Activated CD4-positive, CD25-positive, alpha-beta regulatory T cell treated with anti-CD3 and anti-CD28 coated beads, Interleukin-2, amount 50 U/mL, for 16 hours (primary cell): ENCODE measurements around the gene RNF215.

Experiments used
- DNase-seq: peaks from one replicate; pipeline ENCODE4 v3.0.0-alpha.2; 2020; ENCODE audit warnings: low read depth, low spot score

Gene RNF215

DNA sequence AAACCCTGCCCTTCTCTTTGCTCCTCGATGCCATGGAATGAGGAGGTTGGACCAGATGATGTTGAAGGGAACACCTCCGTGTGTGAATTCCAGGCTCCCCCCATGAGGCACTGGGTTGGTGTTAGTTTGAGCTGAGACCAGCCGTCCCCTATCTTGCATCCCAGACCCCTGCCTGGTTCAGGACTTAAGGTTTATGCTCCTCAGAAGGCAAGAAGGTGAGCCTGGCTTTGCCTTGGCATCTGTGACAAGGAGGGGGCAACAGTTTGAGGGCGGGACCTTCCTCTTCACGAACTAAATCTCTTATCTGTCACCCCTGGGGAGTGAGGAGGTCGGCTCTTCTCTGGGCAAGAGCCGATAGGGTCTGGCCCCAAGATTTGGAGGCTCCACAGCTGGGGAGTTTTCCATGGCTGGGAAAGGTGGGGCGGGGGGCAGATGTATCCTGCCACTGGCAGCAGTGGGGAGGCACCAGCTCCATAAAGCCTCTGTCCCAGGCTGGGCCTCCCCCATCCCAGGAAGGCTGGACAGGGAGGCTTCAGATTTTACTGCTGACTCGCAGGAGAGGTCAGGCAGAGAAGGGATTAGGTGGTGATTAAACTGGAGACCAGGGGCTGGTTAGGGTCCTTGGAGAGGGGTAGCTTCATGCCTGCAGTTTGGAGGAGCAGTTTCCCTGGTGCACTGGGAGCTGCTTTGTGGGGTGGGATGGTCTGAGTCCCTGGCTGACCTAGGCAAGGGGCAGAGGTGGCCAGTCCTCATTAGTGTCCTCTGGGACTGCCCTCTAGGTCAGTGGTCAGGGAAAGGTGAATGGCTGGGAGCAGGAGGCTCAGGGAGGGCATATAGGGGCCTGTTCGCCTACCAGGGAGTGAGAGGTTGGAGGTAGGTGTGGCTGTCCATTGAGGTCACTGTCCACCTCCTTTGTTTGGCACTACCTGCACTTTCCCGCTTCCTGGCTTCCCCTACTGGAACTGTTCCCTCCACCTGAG lies 10.7 kb upstream of the RNF215 start:
- DNase-seq = no peak

DNA sequence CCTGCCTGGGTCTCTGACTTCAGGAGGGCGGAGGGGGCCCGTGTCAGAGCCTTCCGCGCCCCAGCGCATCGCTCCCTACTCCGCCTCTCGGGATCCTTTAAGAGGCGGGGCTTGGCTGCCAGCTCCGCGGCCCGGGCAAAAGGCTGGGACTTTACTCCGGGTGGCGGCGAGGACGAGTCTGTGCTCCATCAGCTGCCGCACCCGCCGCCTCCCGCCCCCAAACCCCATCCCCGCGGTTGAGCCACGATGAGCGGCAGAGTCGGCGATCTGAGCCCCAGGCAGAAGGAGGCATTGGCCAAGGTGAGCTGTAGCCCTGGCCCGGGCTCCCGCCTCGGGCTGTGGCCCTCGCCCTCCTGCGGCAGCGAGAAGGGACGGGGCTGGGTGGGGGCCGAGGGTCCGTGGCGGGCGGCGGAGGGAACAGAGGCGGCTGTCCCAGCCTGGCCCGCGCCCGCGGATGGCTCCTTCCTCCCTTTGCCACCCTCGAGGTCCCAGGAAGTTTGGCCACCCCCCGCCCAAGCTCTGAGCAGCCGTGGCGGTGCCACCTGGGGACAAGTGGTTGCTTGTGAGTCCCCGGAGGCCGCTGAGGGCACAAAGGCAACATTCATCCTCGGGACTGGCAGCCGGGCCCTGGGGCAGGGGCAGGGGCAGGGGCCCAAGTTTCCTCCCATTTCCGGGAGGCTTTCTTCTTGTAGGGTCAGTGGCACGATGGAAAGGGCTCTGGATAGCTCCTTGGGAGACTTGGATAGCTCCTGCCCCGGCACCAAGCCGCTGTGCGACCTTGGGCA lies 9.9 kb upstream of the RNF215 start, which contains the start of gene SEC14L2:
Gene SEC14L2 (plus strand): TSS at position 148 of the 785 bp plus-strand sequence. CDS start 99 bp downstream, at position 247.
- peak; percentile 20 for DNase-seq

- DNase-seq = no peak
These were observed 6.7 kb upstream of the RNF215 start for GRCh38 chr22:30393885-30394284.

- no peak for DNase-seq
These were observed 6.1 kb upstream of the RNF215 start for GRCh38 chr22:30393322-30393680.

DNA sequence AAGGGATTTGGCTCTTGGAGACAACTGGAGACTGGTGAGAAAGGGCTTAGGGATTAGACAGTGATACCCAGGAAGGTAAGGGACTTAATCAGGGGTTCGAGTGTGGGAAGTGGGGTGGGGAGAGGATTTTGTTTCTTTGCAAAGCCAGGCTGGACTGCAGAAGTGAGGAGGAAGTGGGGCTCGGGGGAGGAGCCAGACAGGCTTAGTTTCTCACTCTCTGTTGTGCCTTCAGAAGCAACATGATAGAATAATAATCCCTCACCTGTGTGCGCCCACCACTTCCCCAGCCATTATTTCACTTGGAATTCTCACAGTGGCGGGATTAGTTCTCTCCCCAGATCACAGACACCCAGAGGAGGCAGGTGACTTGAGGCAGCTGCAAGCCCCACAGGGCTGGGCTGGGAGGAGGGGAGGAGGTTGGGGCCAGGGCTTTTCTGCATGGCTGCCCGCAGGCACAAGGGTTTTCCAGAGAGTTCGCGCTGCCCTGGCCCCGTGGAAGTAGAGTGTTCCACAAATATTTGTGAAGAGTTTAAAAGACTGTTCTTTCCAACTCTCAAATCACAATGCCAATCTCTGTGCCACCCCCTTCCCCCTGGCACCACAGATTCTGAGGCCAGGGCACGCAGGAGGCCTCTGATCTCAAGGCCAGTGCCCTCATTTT lies 5.6 kb upstream of the RNF215 start:
- no peak for DNase-seq

DNA sequence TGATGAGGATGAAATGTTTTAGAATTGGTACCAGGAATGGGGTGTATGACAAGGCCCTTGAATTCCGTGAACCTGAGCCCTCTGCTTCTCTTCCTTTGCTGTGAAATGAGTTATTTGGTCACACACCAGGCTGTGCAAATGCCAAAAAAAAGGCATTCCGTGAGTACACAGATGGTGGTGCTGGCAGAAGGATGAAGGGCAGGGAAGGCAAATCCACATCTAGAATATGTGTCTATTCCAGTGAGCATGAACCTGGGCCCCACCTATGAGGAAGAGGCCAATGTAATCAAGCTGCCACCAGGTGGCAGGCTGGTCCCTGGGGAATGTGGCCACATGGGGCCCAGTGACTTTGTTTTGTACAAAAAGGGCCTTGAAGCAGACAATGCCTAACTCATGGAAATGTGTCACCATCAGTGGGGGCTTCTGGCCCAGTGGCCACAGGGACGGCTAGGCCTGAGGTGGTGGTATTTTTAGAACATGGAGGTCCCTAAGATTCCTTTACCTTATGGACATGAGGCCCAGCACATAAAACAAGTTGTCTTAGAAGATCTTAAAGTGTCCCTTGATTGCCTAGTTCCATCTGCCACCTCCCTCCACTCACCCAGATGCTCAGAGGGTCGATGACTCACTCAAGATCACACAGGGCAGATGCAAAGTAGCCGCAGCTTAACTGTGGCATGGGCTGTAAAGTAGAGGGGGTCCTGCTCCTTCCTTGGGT lies 3.9 kb upstream of the RNF215 start:
- peak; percentile 53 for DNase-seq

DNA sequence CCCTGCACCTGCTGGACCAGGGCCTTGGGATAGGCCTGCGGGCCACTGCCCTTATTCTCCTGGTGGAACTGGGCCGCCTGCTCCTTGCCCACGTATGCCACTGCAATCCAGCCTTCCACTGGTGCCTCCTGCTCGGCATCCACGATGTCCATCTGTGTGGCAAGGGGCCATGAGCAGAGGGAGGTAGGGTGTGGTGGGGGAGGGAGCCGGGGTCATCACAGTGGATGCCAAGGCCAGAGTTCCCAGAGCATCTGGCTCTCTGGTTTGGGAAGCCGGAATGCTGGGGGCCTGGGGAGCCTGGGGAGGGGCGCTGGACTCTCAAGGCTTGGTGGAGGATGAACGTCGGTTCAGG lies 627 bp downstream of the RNF215 start:
- DNase-seq = no peak

DNA sequence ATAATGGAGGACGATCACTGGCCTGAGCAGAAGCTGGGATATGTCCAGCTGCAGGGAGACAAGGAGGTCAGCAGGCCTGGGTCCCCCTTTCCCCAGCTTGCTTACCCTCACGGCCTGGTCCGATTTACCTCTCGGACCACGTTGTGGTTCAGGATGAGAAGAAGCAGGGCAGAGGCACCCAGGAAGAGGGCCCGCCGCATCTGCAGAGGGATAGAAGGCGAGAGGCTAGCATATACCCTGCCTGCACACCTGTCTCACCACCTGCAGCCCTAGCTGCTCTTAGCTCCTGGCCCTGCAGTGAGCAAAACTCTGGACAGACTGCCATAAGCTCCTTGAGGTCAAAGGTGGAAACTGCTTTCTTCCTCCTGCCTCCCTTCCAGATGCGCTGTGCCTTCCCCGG lies 1.3 kb downstream of the RNF215 start:
- DNase-seq = no peak

DNA sequence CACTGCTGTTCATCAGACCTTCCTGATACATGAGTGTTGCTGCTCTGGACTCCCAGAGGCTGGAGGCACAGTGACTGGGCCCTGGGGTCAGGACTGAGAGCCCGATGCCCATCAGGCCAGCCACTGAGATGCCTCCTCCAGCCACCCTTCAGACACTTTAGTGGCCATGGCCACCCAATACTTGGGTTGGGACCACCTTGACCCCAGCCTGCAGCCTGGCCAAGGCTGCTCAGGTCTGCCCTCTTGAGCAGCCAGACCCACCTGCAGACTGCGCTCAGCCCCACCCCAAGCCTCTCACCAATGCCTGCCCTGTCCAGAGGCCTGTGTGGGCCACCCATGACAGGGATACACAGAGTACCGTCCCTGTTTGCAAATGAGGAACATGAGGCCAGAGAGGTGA lies 4.2 kb downstream of the RNF215 start:
- DNase-seq = no peak

DNA sequence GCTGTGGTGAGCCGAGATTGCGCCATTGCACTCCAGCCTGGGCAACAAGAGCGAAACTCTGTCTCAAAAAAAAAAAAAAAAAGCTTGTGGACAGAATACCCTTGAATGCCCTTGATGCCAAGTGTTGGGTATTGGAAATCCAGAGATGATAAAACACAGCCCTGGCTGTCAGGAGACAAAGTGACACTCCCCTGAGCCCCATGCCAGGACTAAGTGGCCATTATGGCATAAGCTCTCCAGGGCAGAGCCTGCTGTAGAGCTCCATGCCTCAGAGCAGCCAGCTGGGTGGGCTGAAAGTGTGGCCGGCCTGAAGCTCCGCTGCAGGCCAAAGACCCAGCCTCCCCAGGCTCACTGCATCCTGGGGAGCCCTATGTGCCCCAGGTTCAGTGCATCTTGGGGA lies 4.9 kb downstream of the RNF215 start:
- DNase-seq = no peak

DNA sequence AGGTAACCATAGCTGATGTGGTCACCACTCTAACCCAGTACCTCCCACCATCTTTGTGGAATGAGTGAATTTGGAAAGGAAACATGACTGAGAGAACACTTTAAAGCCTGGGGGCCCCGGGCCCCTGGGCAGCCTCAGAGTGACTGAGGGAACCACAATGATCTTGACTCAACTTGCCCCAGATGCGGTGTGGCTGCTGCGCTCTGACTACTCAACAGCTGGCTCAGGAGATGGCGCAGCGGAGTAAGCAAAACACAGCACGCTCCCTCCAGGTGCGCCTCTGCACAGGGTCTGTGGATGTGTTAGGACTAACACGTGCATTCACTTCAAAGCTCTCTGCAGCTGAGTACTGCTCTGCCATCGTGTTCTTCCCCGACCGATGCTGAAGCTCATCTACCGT lies 5.9 kb downstream of the RNF215 start:
- no peak for DNase-seq

DNA sequence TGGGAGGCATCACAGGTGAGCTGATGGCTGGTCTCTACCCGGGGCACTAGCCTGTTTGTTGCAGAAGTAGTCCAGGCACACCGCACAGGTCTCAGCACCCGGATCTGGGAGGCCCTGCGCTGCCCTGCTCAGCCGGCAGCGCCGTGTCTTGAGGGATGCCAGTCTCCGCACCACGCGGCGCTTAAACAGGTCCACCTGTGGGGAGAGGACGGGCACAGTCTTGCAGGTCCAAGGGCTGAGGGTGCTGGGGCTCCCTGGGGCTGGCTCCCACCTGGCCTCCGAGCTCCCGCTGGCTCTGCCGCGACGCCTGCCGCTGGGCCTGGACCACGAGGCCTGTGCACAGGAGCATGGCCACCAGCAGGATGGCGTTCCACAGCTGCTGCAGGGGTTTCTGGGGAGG lies 7.2 kb downstream of the RNF215 start:
- no peak for DNase-seq

DNA sequence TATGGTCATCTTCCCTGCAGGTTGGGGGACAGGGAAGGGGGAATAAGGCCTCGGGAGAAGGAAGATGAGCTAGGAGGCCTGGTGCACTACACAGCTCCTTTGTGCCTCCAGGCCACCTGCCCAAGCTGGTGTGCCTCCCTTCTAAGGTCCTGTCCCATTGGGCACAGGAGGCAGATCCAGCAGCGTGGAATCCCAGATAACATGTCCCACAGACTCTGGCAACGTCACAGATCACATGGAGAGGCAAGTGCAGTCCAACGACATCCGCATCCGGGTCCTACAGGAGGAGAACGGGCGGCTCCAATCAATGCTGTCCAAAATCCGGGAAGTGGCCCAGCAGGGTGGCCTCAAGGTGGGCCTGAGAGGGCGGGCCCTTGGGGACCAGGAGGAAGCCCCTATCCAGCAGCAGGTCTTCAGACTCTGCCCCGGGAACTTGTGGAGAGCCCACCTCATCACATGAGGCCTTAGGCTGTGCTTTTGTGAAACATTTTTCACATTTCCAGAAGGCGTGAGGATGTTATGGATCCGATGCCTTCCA lies 11.8 kb downstream of the RNF215 start:
- no peak for DNase-seq

DNA sequence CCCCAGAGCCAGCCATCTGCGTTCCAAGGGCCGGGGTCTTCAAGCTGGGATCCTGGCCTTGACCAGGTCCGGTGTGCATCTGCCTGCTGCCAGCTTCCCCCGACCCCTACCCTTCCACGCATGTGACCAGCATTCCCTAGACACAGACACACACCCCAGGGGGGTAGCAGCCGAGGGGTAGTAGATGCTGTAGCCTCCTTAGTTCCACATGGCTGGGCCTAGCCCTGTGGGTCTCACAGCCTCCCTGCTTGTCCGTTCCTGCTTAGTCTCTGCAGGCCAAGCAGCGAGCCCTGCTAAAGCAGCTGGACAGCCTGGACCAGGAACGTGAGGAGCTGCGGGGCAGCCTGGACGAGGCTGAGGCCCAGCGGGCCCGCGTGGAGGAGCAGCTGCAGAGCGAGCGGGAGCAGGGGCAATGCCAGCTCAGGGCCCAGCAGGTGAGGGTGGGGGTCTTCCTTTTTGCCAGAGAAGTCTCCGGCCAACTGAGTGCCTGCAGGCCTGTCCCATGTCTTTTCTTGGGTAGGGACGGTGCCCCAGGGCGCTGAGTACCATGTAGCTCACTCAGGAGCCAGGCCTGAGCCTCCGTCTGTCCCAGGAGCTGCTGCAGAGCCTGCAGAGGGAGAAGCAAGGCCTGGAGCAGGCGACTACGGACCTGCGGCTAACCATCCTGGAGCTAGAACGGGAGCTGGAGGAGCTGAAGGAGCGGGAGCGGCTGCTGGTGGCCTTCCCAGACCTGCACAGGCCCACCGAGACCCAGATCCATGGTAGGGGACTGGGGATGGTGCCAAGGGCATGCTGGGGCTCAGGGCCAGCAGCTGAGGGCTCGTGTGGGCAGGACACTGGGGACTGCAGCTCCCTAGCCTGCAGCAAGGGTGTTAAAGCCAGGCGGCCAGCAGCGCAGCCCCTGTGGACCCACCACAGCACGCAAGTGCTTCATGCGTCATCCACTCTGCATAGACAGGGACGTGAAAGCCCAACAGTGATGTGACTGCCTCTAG lies 13.6 kb downstream of the RNF215 start:
- no peak for DNase-seq

DNA sequence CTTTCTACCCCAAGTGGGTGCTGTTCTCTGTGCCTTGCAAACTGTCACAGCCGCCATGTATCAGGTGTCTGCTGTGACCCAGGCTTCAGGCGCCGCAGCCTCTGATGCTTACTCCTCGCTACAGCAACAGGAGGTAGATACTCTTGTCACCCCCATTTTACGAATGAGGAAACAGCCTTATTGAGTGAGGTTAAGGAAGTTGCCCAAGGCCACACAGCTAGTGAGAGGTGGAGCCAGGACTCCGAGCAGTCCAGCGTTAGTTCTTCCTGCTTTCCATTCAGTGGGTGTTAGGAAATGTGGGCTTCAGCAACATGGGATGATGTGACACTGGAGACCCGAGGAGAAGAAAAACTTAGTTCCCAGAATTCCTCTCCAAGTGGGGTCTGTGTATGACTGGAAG lies 14.3 kb downstream of the RNF215 start:
- DNase-seq = no peak

- DNase-seq = no peak
These were observed 15.2 kb downstream of the RNF215 start for GRCh38 chr22:30371981-30372380.

DNA sequence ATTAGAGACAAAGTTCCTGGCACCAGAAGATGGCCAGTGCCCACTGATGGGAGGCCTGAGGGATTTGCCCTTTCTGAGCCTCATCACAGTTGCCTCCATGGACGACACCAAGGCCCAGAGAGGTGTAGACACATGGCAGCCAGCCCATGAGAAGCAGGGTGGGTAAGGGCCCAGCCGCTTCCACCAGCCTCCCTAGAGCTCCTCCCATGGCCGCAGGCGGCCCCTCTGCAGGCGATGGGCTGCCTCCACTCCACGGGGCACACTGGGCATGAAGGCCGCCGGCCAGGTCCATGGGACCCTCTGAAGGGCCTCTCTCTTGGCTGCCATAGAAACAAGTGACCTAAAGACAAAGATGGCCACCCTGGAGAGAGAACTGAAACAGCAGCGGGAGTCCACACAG lies 15.9 kb downstream of the RNF215 start:
- no peak for DNase-seq

- no peak for DNase-seq
These were observed 16.5 kb downstream of the RNF215 start for GRCh38 chr22:30370641-30371230.

- DNase-seq = no peak
These were observed 18.8 kb downstream of the RNF215 start for GRCh38 chr22:30368420-30368819.

DNA sequence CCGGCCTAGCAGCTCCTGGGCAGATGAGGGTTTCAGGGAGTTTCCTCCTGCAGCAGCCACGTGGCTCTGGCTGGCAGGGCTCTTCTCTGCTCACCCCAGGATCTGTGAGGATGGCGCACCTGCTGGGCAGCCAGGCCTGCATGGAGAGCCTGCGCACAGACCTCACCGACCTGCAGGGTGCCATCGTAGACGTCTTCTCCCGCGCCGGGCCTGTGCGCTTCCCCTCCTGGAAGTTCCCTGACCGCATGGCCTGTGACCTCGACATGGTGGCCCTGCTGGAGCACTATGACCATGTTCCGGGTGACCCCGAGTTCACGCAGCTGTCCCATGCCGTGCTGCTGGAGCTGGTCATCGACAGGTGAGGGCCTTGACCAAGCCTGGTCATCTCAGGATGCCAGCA lies 21.3 kb downstream of the RNF215 start:
- DNase-seq = no peak
